Measurements from ENCODE around the gene PNKP.

Gene PNKP

DNA sequence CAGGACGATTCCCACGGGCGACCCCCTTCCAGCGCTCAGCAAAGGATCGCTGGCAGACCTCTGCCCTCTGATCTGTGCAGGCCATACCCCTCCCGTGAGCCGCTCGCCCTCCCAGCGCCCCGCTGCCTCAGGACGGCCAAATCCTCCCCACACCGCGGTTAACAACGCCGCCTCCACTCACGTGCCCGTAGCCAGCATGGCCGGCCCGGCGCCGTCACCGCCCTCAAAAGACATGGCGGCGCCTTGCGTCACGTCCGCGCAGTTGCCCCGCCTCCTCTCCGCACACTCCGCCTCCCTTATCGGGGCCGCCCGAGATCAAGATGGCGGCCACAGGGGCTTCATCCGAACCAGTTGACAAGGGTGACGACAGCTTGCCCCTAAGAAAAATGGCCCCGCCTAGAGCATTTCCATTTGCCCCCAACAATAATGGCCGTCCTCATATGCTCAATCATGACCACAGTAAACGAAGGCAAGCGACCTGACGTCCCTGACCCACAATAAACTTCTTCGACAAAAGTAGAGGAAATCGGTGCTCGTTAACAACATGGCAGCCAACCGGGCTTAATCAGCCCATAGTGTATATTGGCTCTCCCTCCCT lies 9.1 kb upstream of the PNKP start:
- no peaks in the 10 kb centered on the region for H3K27me3 ChIP-seq (ENCODE audit: control insufficient read depth in 5 of 5, insufficient read depth in 4 of 5, low read length in 5 of 5)
- peaks cover 0 to 48% (median 31%) of the 10 kb centered on the region in 5 donors for H3K36me3 ChIP-seq (ENCODE audit: control insufficient read depth in 5 of 5, insufficient read depth in 5 of 5, low read length in 5 of 5)

DNA sequence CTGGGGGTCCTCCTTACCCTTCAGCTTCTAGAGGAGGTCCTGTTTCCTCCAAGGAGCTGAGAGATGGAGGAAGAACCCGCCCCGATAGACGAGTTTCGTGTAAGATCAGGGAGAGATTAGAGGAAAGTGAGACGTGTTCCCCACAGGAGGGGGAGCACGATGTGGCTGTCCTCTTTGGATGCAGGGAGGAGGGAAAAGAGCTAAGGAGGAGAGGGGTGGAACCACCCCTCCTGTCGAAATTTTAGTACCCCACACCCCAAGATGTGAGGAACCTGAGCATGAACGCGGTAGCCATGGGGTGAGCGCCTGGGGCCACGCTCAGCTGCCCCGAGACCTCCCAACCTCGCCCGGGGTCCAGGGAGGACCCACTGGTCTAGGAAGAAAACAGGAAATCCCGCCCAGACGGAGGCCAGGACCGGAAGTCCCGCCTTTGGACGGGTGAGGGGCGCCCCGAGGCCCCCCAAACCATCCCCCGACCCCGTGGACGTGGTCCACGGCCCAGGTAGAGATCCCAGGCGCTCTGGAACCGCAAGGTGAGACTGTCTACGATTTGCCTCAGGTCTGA lies 8.6 kb upstream of the PNKP start:
- H3K4me1 ChIP-seq (ENCODE audit: control insufficient read depth in 5 of 5, insufficient read depth in 5 of 5, low read length in 5 of 5) = peaks cover 3 to 38% (median 31%) of the 10 kb centered on the region in 5 donors
- H3K9ac ChIP-seq (ENCODE audit: low read length in 5 of 5) = peak overlapping the region; percentile 63 to 100 (median 97)
- peak overlapping the region; percentile 99 for H3K27ac ChIP-seq (ENCODE audit: low read depth, low read length)
- H3K36me3 ChIP-seq (ENCODE audit: control insufficient read depth in 5 of 5, insufficient read depth in 5 of 5, low read length in 5 of 5) = peaks cover 0 to 48% (median 28%) of the 10 kb centered on the region in 5 donors
- H3K27me3 ChIP-seq (ENCODE audit: control insufficient read depth in 5 of 5, insufficient read depth in 4 of 5, low read length in 5 of 5) = no peaks in the 10 kb centered on the region
- no peaks in the 10 kb centered on the region for H3K9me3 ChIP-seq (ENCODE audit: control insufficient read depth in 5 of 5, low read length in 5 of 5)
- H3K4me3 ChIP-seq (ENCODE audit: low read depth in 1 of 5, low read length in 5 of 5) = peak overlapping the region; percentile 82 to 100 (median 96)

More for the DNA sequence above, 9.1 kb upstream of the PNKP start:
- peak overlapping the region; percentile 86 to 100 (median 98) for H3K4me3 ChIP-seq (ENCODE audit: low read depth in 1 of 5, low read length in 5 of 5)
- H3K27ac ChIP-seq (ENCODE audit: low read depth, low read length) = peak overlapping the region; percentile 99
- peak overlapping the region; percentile 92 to 100 (median 97) for H3K9ac ChIP-seq (ENCODE audit: low read length in 5 of 5)
- no peaks in the 10 kb centered on the region for H3K9me3 ChIP-seq (ENCODE audit: control insufficient read depth in 5 of 5, low read length in 5 of 5)
- peaks cover 3 to 36% (median 31%) of the 10 kb centered on the region in 5 donors for H3K4me1 ChIP-seq (ENCODE audit: control insufficient read depth in 5 of 5, insufficient read depth in 5 of 5, low read length in 5 of 5)

DNA sequence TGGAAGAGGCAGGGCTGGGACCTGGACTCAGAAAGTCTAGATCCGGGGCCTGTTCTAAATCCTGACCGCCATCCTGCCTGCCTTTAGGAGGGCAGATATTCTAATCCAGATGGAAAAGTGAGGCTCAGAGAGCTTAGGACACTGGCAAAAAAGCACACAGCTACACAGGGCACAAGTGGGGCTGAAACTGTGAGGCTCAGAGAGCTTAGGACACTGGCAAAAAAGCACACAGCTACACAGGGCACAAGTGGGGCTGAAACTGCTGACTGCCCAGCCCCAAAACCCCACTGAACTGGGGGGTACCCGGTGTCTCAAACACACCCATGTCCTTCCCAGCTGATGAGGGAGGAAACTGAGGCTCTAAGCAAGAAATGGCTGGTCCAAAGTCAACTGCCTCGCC lies 7.8 kb upstream of the PNKP start:
- H3K9me3 ChIP-seq (ENCODE audit: control insufficient read depth in 5 of 5, low read length in 5 of 5) = no peaks in the 10 kb centered on the region
- H3K4me1 ChIP-seq (ENCODE audit: control insufficient read depth in 5 of 5, insufficient read depth in 5 of 5, low read length in 5 of 5) = peaks cover 4 to 45% (median 37%) of the 10 kb centered on the region in 5 donors
- peaks cover 0 to 46% (median 22%) of the 10 kb centered on the region in 5 donors for H3K36me3 ChIP-seq (ENCODE audit: control insufficient read depth in 5 of 5, insufficient read depth in 5 of 5, low read length in 5 of 5)
- no peaks in the 10 kb centered on the region for H3K27me3 ChIP-seq (ENCODE audit: control insufficient read depth in 5 of 5, insufficient read depth in 4 of 5, low read length in 5 of 5)
- peak overlapping the region; percentile 63 to 100 (median 97) for H3K9ac ChIP-seq (ENCODE audit: low read length in 5 of 5)
- no peak overlapping the region for H3K27ac ChIP-seq (ENCODE audit: low read depth, low read length)
- H3K4me3 ChIP-seq (ENCODE audit: low read depth in 1 of 5, low read length in 5 of 5) = peak overlapping the region; percentile 82 to 100 (median 96)

DNA sequence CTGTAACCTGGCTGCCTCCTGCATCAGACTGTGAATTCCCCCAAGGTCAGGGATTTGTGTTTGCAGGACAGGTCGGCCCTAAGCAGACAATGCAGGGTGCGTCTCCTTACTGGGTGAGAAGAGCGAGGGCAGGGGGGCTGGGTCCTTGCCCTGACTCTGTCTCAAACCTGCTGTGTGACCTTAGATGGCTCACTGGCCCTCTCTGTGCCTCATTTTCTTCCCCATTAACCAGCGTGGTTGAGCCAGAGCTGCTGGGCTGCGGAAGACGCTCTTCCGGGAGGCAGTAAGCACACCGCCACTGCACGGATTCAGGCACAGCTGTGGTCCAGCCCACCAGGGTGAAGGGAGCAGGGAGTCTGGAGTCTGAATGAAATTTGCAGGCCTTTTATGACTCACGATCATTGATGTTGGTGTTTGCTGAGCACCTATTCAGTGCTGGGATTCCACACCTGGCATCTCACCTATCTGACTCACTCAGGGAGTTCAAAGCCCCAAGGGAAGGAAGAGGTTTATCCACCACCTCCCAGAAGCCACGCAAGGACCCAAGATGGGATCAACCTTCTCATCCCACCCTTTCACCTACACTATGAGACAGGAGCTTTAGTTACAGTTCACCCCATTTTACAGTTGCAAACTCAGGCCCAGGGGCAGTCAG lies 7.3 kb upstream of the PNKP start:
- H3K36me3 ChIP-seq (ENCODE audit: control insufficient read depth in 5 of 5, insufficient read depth in 5 of 5, low read length in 5 of 5) = peaks cover 0 to 41% (median 19%) of the 10 kb centered on the region in 5 donors
- H3K4me1 ChIP-seq (ENCODE audit: control insufficient read depth in 5 of 5, insufficient read depth in 5 of 5, low read length in 5 of 5) = peaks cover 6 to 50% (median 40%) of the 10 kb centered on the region in 5 donors
- H3K27me3 ChIP-seq (ENCODE audit: control insufficient read depth in 5 of 5, insufficient read depth in 4 of 5, low read length in 5 of 5) = no peaks in the 10 kb centered on the region
- H3K27ac ChIP-seq (ENCODE audit: low read depth, low read length) = no peak overlapping the region
- peak overlapping the region in 4 of 5 donors; percentile 38 to 100 (median 96) for H3K9ac ChIP-seq (ENCODE audit: low read length in 5 of 5)
- H3K9me3 ChIP-seq (ENCODE audit: control insufficient read depth in 5 of 5, low read length in 5 of 5) = no peaks in the 10 kb centered on the region
- H3K4me3 ChIP-seq (ENCODE audit: low read depth in 1 of 5, low read length in 5 of 5) = no peak overlapping the region

DNA sequence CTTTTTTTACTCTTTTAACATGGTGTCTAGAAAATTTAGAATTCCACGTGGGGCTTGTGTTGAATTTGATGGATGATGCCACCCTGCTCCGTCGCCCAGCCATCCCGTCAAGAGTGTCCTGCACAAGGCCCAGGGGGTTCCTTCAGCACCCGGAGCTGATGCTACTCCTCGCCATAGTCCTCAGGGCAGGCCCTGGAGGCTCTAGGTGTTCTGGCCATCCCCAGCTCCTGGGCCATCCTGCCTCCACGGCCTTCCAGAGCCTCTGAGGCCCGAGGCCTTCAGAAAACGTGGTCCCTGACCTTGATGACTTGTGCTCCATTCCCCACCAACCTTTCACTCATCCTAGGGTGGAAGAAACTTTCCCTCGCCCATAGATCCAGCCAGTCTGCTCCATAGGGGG lies 6.5 kb upstream of the PNKP start:
- no peak overlapping the region for H3K4me3 ChIP-seq (ENCODE audit: low read depth in 1 of 5, low read length in 5 of 5)
- H3K36me3 ChIP-seq (ENCODE audit: control insufficient read depth in 5 of 5, insufficient read depth in 5 of 5, low read length in 5 of 5) = peaks cover 0 to 33% (median 12%) of the 10 kb centered on the region in 5 donors
- peaks cover 11 to 50% (median 39%) of the 10 kb centered on the region in 5 donors for H3K4me1 ChIP-seq (ENCODE audit: control insufficient read depth in 5 of 5, insufficient read depth in 5 of 5, low read length in 5 of 5)
- H3K9me3 ChIP-seq (ENCODE audit: control insufficient read depth in 5 of 5, low read length in 5 of 5) = no peaks in the 10 kb centered on the region
- H3K27ac ChIP-seq (ENCODE audit: low read depth, low read length) = no peak overlapping the region
- H3K9ac ChIP-seq (ENCODE audit: low read length in 5 of 5) = peak overlapping the region in 1 of 5 donors; percentile 2
- no peaks in the 10 kb centered on the region for H3K27me3 ChIP-seq (ENCODE audit: control insufficient read depth in 5 of 5, insufficient read depth in 4 of 5, low read length in 5 of 5)

DNA sequence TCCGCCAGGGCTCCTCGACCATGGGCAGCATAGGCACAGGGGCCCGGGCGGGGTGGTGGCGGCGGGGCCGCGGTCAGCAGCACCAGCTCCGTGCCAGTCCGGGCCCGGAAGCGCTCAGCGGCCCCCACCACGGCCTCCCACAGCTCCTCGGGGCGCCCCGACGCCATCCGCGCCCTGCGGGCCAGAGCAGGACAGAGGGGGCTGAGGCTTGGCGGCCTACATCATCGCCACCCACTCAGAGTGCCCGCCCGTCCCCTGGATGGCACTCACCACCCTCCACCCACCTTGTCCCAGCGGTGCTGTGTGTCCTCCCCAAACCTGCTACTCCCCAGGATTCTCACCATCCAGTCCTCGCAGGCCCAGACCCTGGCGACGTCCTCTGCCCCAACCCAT lies 5.7 kb upstream of the PNKP start:
- Histone ChIP-seq H3K9me3 (ENCODE audit: control insufficient read depth in 5 of 5, low read length in 5 of 5) (no peaks in the 10 kb centered on the region), H3K9ac (ENCODE audit: low read length in 5 of 5) (no peak overlapping the region), H3K27me3 (ENCODE audit: control insufficient read depth in 5 of 5, insufficient read depth in 4 of 5, low read length in 5 of 5) (no peaks in the 10 kb centered on the region), H3K4me3 (ENCODE audit: low read depth in 1 of 5, low read length in 5 of 5) (no peak overlapping the region), H3K27ac (ENCODE audit: low read depth, low read length) (no peak overlapping the region), H3K4me1 (ENCODE audit: control insufficient read depth in 5 of 5, insufficient read depth in 5 of 5, low read length in 5 of 5) (peaks cover 11 to 50% (median 39%) of the 10 kb centered on the region in 5 donors), H3K36me3 (ENCODE audit: control insufficient read depth in 5 of 5, insufficient read depth in 5 of 5, low read length in 5 of 5) (peaks cover 0 to 28% (median 9%) of the 10 kb centered on the region in 5 donors)

DNA sequence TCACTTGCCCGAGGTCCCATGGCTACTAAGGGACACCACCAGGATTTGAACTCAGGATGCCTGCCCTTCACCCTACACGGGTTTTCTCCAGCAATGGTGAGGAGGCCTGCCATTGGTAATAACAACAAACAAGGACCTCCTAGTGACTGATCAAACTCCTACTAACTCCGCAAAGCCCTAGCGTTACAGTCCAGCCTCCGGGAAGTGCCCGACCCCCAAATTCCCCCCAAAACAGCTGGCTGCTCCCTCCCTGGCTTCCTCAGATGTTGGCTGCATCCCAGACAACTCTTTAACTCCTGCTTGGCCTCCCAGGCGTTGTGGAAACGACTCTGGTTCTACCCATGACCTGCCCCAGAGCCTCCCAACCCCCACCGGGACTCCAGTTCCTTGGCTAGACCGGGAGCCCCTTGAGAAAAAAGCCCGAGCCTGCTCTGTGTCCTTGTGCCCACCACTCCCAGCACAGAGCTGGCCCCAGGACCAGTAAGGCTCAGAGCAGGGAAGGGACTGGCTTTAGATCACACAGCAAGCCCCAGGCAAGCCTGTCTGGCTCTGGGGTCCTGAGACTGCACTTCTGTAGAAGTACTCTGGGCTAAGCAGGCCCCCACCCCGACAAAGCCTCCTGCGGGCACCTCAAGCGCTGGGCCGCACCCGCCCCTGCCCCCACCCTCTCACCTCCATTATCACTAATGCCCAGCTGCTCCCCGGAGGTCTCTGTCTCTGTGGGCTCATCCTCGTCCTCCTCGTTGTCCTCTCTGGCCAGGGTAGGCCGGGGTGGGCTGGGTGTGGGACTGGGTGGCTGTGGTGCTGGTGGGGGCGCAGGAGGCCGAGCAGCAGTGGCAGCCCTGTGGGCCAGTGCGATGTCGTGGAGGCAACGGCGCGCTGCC lies 5.1 kb upstream of the PNKP start:
- H3K4me1 ChIP-seq (ENCODE audit: control insufficient read depth in 5 of 5, insufficient read depth in 5 of 5, low read length in 5 of 5) = peaks cover 11 to 53% (median 42%) of the 10 kb centered on the region in 5 donors
- no peak overlapping the region for H3K9ac ChIP-seq (ENCODE audit: low read length in 5 of 5)
- H3K4me3 ChIP-seq (ENCODE audit: low read depth in 1 of 5, low read length in 5 of 5) = no peak overlapping the region
- peaks cover 0 to 28% (median 9%) of the 10 kb centered on the region in 5 donors for H3K36me3 ChIP-seq (ENCODE audit: control insufficient read depth in 5 of 5, insufficient read depth in 5 of 5, low read length in 5 of 5)
- H3K9me3 ChIP-seq (ENCODE audit: control insufficient read depth in 5 of 5, low read length in 5 of 5) = no peaks in the 10 kb centered on the region
- H3K27me3 ChIP-seq (ENCODE audit: control insufficient read depth in 5 of 5, insufficient read depth in 4 of 5, low read length in 5 of 5) = no peaks in the 10 kb centered on the region
- H3K27ac ChIP-seq (ENCODE audit: low read depth, low read length) = no peak overlapping the region

DNA sequence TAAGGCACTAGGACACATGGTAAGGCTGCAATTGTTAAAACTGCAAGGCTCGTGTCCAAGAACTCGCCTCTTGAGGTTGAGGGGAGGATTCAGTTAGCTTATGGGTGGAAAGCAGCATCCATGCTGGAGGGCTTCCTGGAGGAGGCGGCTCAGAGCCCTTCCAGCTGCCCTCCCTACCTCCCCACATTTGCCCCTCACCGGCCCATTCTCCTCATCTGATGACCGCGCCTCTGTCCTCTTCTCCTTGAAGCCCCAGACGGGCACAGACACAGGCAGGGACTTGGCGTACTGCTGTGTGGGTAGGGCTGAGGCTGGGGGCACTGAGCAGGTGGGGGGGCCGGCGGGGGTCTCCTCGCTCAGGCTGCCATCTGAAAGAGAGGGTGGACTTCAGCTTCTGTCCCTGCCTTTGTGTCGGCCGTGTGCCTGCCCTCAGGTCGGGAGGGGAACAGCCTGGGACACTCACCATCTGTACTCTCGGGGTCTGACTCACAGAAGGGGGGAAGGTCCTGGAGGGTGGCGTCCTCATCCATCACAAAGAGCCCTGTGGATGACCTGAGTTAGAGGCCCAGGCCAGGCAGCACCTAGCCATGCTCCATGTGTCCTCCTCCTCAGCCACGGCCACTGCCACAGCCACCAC lies 4.1 kb upstream of the PNKP start:
- H3K4me1 ChIP-seq (ENCODE audit: control insufficient read depth in 5 of 5, insufficient read depth in 5 of 5, low read length in 5 of 5) = peaks cover 8 to 62% (median 49%) of the 10 kb centered on the region in 5 donors
- peaks cover 0 to 28% (median 9%) of the 10 kb centered on the region in 5 donors for H3K36me3 ChIP-seq (ENCODE audit: control insufficient read depth in 5 of 5, insufficient read depth in 5 of 5, low read length in 5 of 5)
- no peak overlapping the region for H3K9ac ChIP-seq (ENCODE audit: low read length in 5 of 5)
- no peak overlapping the region for H3K4me3 ChIP-seq (ENCODE audit: low read depth in 1 of 5, low read length in 5 of 5)
- no peak overlapping the region for H3K27ac ChIP-seq (ENCODE audit: low read depth, low read length)
- H3K27me3 ChIP-seq (ENCODE audit: control insufficient read depth in 5 of 5, insufficient read depth in 4 of 5, low read length in 5 of 5) = no peaks in the 10 kb centered on the region
- no peaks in the 10 kb centered on the region for H3K9me3 ChIP-seq (ENCODE audit: control insufficient read depth in 5 of 5, low read length in 5 of 5)

DNA sequence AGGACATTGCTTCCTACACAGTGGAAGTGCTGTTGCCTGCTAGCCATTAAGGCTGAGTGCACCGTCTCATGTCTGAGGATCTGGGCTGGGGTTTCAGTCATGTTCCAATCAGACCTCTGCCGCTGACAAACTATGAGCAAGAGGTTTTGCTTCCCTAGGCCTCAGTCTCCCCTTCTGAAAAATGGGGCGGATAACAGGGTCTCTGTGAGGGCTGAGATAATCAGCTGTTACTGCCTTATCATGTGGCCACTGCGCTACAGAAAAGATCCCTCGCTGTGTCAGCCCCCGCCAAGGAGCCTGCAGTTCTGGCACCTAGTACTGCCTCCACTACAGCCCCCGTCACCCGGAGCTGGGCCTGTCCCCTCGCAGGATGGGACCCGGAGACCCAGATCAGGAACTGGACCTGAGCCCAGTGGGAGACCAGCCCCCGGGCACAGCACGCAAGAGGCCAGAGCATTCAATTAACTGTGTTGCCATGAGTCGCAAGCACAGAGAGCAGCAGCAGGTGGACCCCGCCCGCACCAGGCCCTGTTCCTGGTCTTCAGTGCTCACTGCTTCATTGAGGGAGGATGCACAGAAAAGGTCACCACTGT lies 3.0 kb upstream of the PNKP start:
- Histone ChIP-seq H3K4me1 (ENCODE audit: control insufficient read depth in 5 of 5, insufficient read depth in 5 of 5, low read length in 5 of 5) (peaks cover 8 to 66% (median 52%) of the 10 kb centered on the region in 5 donors), H3K9me3 (ENCODE audit: control insufficient read depth in 5 of 5, low read length in 5 of 5) (no peaks in the 10 kb centered on the region), H3K36me3 (ENCODE audit: control insufficient read depth in 5 of 5, insufficient read depth in 5 of 5, low read length in 5 of 5) (peaks cover 0 to 28% (median 9%) of the 10 kb centered on the region in 5 donors), H3K27ac (ENCODE audit: low read depth, low read length) (peak overlapping the region; percentile 84), H3K4me3 (ENCODE audit: low read depth in 1 of 5, low read length in 5 of 5) (peak overlapping the region; percentile 46 to 72 (median 63)), H3K27me3 (ENCODE audit: control insufficient read depth in 5 of 5, insufficient read depth in 4 of 5, low read length in 5 of 5) (no peaks in the 10 kb centered on the region), H3K9ac (ENCODE audit: low read length in 5 of 5) (peak overlapping the region in 4 of 5 donors; percentile 65 to 84 (median 78))
